GM12874 (cell line): ENCODE data around the gene CERK.
A peak's percentile ranks its signal among the peaks of the same experiment; 100 is the strongest.

Source experiments
- CTCF ChIP-seq: IDR thresholded peaks from 2 replicates; pipeline ENCODE4 v1.5.1; 2011; ENCODE audit warnings: low read depth, mild to moderate bottlenecking, control low read depth, low read length, moderate library complexity; ENCODE audit not compliant: insufficient read depth

Gene CERK

GRCh38 chr22:46682011-46682731, 55.9 kb downstream of the CERK start:
- no peak for TF ChIP-seq CTCF

GRCh38 chr22:46681010-46681409, 57.0 kb downstream of the CERK start:
- peak; percentile 32; the same call in 1 of the 2 replicates for TF ChIP-seq CTCF

- no peak for TF ChIP-seq CTCF
These were observed 58.3 kb downstream of the CERK start for GRCh38 chr22:46679706-46680269.

GRCh38 chr22:46678785-46679700, 59.0 kb downstream of the CERK start:
- TF ChIP-seq CTCF, result no peak

GRCh38 chr22:46678003-46678657, 59.9 kb downstream of the CERK start:
- no peak for TF ChIP-seq CTCF

- no peak for TF ChIP-seq CTCF
These were observed 60.6 kb downstream of the CERK start for GRCh38 chr22:46677323-46678002.
